GM18517 (cell line): ENCODE results near the gene FBXO41.

ENCODE experiments used
- ATAC-seq: cut with Tn5 transposase; IDR thresholded peaks from one replicate; pipeline ENCODE4 v1.9.1; 2021; ENCODE audit warnings: mild to moderate bottlenecking, moderate library complexity; ENCODE audit not compliant: unreplicated experiment

Gene FBXO41

GRCh38 chr2:73214120-73215035 lies 69.9 kb downstream of the FBXO41 start, which contains the start of gene SMYD5:
TSS of gene SMYD5 (plus strand) at chr2:73214245. CDS start at chr2:73214267, 22 bp downstream.
- ATAC-seq, result peak; percentile 93

GRCh38 chr2:73212448-73213176 lies 71.7 kb downstream of the FBXO41 start:
- peak; percentile 58 for ATAC-seq

- ATAC-seq, result no peak
Observed at GRCh38 chr2:73212098-73212447, 72.2 kb downstream of the FBXO41 start.

GRCh38 chr2:73210696-73211095 lies 73.6 kb downstream of the FBXO41 start:
- ATAC-seq, result no peak

GRCh38 chr2:73210019-73210418 lies 74.3 kb downstream of the FBXO41 start:
- ATAC-seq, result no peak

DNA sequence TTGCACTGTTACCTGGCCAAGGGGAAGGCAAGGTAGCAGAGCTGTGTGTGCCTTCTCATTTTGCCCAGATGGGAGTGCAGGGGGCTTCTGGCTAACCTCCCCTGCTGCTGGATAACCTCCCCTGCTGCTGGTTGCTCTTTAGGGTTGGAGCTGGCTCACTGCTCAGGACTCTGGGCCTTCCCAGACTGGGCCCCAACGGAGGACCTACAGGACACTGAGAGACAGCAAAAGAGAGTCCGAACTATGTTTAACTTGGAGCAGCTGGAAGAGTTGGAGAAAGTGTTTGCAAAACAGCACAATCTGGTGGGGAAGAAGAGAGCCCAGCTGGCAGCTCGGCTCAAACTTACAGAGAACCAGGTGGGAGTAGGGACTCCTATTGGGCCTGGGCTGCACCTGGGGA lies 76.0 kb downstream of the FBXO41 start:
- ATAC-seq, result no peak

DNA sequence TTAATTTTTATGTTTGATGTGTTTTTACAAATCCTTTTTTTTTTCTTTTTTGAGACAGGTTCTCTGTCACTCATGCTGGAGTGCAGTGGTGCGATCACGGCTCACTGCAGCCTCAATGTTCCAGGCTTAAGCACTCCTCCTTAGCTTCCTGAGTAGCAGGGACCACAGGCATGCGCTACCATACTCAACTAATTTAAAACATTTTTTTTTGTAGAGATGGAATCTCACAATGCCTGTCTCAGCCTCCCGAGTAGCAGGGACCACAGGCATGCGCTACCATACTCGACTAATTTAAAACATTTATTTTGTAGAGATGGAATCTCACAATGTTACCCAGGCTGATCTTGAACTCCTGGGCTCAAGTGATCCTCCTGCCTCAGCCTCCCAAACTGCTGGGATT lies 78.7 kb downstream of the FBXO41 start:
- ATAC-seq, result no peak
